Hepatocyte (in vitro differentiated cells): ENCODE measurements around the gene MYBPC2.

ENCODE experiments used
- EZH2 ChIP-seq: fragments of 200-600 bp; sonication (generic); IDR thresholded peaks from 2 replicates; pipeline ENCODE4 v1.6.1; 2016; ENCODE audit warnings: antibody characterized with exemption, mild to moderate bottlenecking, borderline replicate concordance
- EZH2phosphoT487 ChIP-seq: fragments of 200-600 bp; sonication (generic); IDR thresholded peaks from one replicate; pipeline ENCODE4 v1.6.1; 2018; ENCODE audit warnings: antibody characterized with exemption, mild to moderate bottlenecking, low read depth, moderate library complexity; ENCODE audit not compliant: unreplicated experiment, severe bottlenecking
- TF ChIP-seq, protein P1 (sequence below): fragments of 200-600 bp; sonication (generic); IDR thresholded peaks from 2 replicates; pipeline ENCODE4 v1.5.1; 2016; ENCODE audit warnings: antibody characterized with exemption, mild to moderate bottlenecking; ENCODE audit not compliant: poor library complexity

DNA sequence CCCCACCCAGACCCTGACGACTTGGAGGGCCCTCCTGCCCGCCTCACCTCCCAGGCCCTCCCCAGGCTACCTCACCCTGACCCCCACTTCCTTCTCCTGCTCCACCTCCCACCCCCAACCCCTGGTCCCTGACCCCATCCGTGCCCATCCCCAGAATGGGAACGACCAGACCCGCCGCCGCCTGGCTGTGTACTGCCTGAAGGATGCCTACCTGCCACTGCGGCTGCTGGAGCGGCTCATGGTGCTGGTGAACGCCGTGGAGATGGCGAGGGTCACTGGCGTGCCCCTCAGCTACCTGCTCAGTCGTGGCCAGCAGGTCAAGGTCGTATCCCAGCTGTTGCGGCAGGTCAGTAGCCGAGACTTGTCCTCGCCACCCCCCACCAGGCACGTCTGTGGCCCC is 25.9 kb upstream of the MYBPC2 start:
- TF ChIP-seq, protein P1, sequence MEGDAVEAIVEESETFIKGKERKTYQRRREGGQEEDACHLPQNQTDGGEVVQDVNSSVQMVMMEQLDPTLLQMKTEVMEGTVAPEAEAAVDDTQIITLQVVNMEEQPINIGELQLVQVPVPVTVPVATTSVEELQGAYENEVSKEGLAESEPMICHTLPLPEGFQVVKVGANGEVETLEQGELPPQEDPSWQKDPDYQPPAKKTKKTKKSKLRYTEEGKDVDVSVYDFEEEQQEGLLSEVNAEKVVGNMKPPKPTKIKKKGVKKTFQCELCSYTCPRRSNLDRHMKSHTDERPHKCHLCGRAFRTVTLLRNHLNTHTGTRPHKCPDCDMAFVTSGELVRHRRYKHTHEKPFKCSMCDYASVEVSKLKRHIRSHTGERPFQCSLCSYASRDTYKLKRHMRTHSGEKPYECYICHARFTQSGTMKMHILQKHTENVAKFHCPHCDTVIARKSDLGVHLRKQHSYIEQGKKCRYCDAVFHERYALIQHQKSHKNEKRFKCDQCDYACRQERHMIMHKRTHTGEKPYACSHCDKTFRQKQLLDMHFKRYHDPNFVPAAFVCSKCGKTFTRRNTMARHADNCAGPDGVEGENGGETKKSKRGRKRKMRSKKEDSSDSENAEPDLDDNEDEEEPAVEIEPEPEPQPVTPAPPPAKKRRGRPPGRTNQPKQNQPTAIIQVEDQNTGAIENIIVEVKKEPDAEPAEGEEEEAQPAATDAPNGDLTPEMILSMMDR: no peak
- no peak for TF ChIP-seq EZH2
- TF ChIP-seq EZH2phosphoT487: no peak
